Thymus (tissue), 11 donors: Measurements from ENCODE around the gene C14orf93. TPM values are rescaled to one million over a fixed set of nuclear protein-coding genes. Genes with fewer than 3 reads are reported as not detected.
A peak's percentile ranks its signal among the peaks of the same experiment; 100 is the strongest.
"Not testable (repeated sequence)": the region's sequence is repeated elsewhere in the genome, so short reads cannot be mapped to it uniquely, and the experiment has no call there.

Experiments
- DNase-seq, 9 donors: peaks; one replicate each; pipeline ENCODE4 v3.0.0-alpha.2; 2013; ENCODE audit warnings: low spot score in 9 of 9, low read depth in 6 of 9, missing footprints in 1 of 9
- H3K27ac ChIP-seq, 2 donors: one replicate each; pipeline ENCODE4 v1.5.1; 2013; ENCODE audit warnings: control low read depth in 1 of 2, low read depth in 1 of 2, low read length in 1 of 2, mild to moderate bottlenecking in 1 of 2, moderate library complexity in 1 of 2
- H3K27me3 ChIP-seq, 2 donors: one replicate each; pipeline ENCODE4 v1.5.1; 2013; ENCODE audit warnings: low read length in 1 of 2; ENCODE audit not compliant: control insufficient read depth in 2 of 2, insufficient read depth in 1 of 2
- H3K36me3 ChIP-seq, 2 donors: one replicate each; pipeline ENCODE4 v1.5.1; 2013; ENCODE audit warnings: low read length in 1 of 2, mild to moderate bottlenecking in 1 of 2, moderate library complexity in 1 of 2; ENCODE audit not compliant: control insufficient read depth in 2 of 2, insufficient read depth in 2 of 2
- H3K4me1 ChIP-seq, 2 donors: one replicate each; pipeline ENCODE4 v1.5.1; 2013; ENCODE audit warnings: low read length in 2 of 2; ENCODE audit not compliant: control insufficient read depth in 2 of 2, insufficient read depth in 2 of 2
- H3K4me3 ChIP-seq, 2 donors: one replicate each; pipeline ENCODE4 v1.5.1; 2013; ENCODE audit warnings: low read length in 2 of 2, control low read depth in 1 of 2, mild to moderate bottlenecking in 1 of 2
- H3K9me3 ChIP-seq, 2 donors: one replicate each; pipeline ENCODE4 v1.5.1; 2013; ENCODE audit warnings: low read length in 1 of 2, mild to moderate bottlenecking in 1 of 2; ENCODE audit not compliant: control insufficient read depth in 2 of 2, insufficient read depth in 1 of 2
- WGBS: extraction: QIAGEN DNeasy Blood & Tissue Kit; methylation state at CpG from one replicate; pipeline ENCODE4 v1.1.7; 2013; 5-methylcytosine and 5-hydroxymethylcytosine counted together
- polyA plus RNA-seq: library from polyadenylated mRNA; stranded (reverse); fragments of 200-250 nt; gene quantifications from one replicate; pipeline ENCODE4 v1.2.3, GENCODE V29; 2013
- total RNA-seq: library from RNA; stranded (reverse); fragments of 120-200 nt; gene quantifications from one replicate; pipeline ENCODE4 v1.2.4, GENCODE V29; 2013
- donor health status: healthy.

The C14orf93 gene
- total and polyA plus RNA-seq, 2 donors, result 17.5 to 23.8 TPM

GRCh38 chr14:23013054-23013748 lies 3.3 kb upstream of the C14orf93 start:
- no peak overlapping the region for H3K4me3 ChIP-seq
- H3K4me1 ChIP-seq, result peaks cover 5 to 16% of the 10 kb centered on the region in 2 donors
- 97% methylated on average over 6 of the region's 6 CpGs for WGBS
- H3K27ac ChIP-seq, result peak overlapping the region in 1 of 2 donors; percentile 5
- no peaks in the 10 kb centered on the region for H3K27me3 ChIP-seq
- no peak for DNase-seq
- H3K36me3 ChIP-seq, result no peaks in the 10 kb centered on the region
- no peaks in the 10 kb centered on the region for H3K9me3 ChIP-seq

- Histone ChIP-seq H3K4me3 (peak overlapping the region; percentile 59 to 77), H3K36me3 (no peaks in the 10 kb centered on the region), H3K27me3 (no peaks in the 10 kb centered on the region), H3K4me1 (peaks cover 13 to 27% of the 10 kb centered on the region in 2 donors), H3K27ac (peak overlapping the region; percentile 88 to 91), H3K9me3 (no peaks in the 10 kb centered on the region)
- 3% methylated on average over 8 of the region's 8 CpGs for WGBS
- DNase-seq, result no peak
Observed at GRCh38 chr14:23009483-23009938, 432 bp downstream of the C14orf93 start.

- Histone ChIP-seq H3K27me3 (no peaks in the 10 kb centered on the region), H3K4me3 (peak overlapping the region in 1 of 2 donors; percentile 59), H3K36me3 (no peaks in the 10 kb centered on the region), H3K27ac (peak overlapping the region; percentile 60 to 88), H3K9me3 (no peaks in the 10 kb centered on the region), H3K4me1 (peaks cover 13 to 27% of the 10 kb centered on the region in 2 donors)
- DNase-seq, result peak in 1 of 9 donors; percentile 56
- 4% methylated on average over 3 of the region's 3 CpGs for WGBS
Observed at GRCh38 chr14:23008831-23009230, 1.1 kb downstream of the C14orf93 start.

- peak overlapping the region; percentile 61 to 72 for H3K4me3 ChIP-seq
- H3K9me3 ChIP-seq, result no peaks in the 10 kb centered on the region
- under 1% methylated on average over 62 of the region's 62 CpGs for WGBS
- DNase-seq, result peak; percentile 95 to 99 (median 98)
- H3K27me3 ChIP-seq, result no peaks in the 10 kb centered on the region
- H3K4me1 ChIP-seq, result peaks cover 13 to 27% of the 10 kb centered on the region in 2 donors
- peak overlapping the region; percentile 96 to 99 for H3K27ac ChIP-seq
- H3K36me3 ChIP-seq, result no peaks in the 10 kb centered on the region
Observed at GRCh38 chr14:23006544-23007419, 3.2 kb downstream of the C14orf93 start.

- Histone ChIP-seq H3K9me3 (no peaks in the 10 kb centered on the region), H3K36me3 (no peaks in the 10 kb centered on the region), H3K4me1 (peaks cover 13 to 27% of the 10 kb centered on the region in 2 donors), H3K4me3 (peak overlapping the region; percentile 61 to 72), H3K27me3 (no peaks in the 10 kb centered on the region), H3K27ac (peak overlapping the region; percentile 96 to 99)
- 63% methylated on average over 5 of the region's 5 CpGs for WGBS
- no peak for DNase-seq
Observed at GRCh38 chr14:23006188-23006534, 3.8 kb downstream of the C14orf93 start.

GRCh38 chr14:23005451-23006187 lies 4.3 kb downstream of the C14orf93 start:
- Histone ChIP-seq H3K27me3 (no peaks in the 10 kb centered on the region), H3K9me3 (no peaks in the 10 kb centered on the region), H3K4me1 (peaks cover 13 to 27% of the 10 kb centered on the region in 2 donors), H3K4me3 (peak overlapping the region in 1 of 2 donors; percentile 61), H3K36me3 (no peaks in the 10 kb centered on the region), H3K27ac (peak overlapping the region in 1 of 2 donors; percentile 96)
- no peak for DNase-seq
- 84% methylated on average over 3 of the region's 3 CpGs for WGBS

GRCh38 chr14:23004274-23004673 lies 5.7 kb downstream of the C14orf93 start:
- WGBS, result 97% methylated on average over 4 of the region's 4 CpGs
- H3K27ac ChIP-seq, H3K27me3 ChIP-seq, H3K36me3 ChIP-seq, H3K4me3 ChIP-seq, H3K9me3 ChIP-seq, DNase-seq: not testable (repeated sequence)
- peaks cover 11 to 18% of the 10 kb centered on the region in 2 donors for H3K4me1 ChIP-seq

- peaks cover 5 to 8% of the 10 kb centered on the region in 2 donors for H3K36me3 ChIP-seq
- no peak overlapping the region for H3K27ac ChIP-seq
- DNase-seq, result no peak
- over 99% methylated on average over 3 of the region's 3 CpGs for WGBS
- H3K4me1 ChIP-seq, result peaks cover 5 to 8% of the 10 kb centered on the region in 2 donors
- H3K4me3 ChIP-seq, result no peak overlapping the region
- H3K9me3 ChIP-seq, result no peaks in the 10 kb centered on the region
- H3K27me3 ChIP-seq, result no peaks in the 10 kb centered on the region
Observed at GRCh38 chr14:23002592-23002991, 7.4 kb downstream of the C14orf93 start.
